ENCODE measurements around the gene DDX42. TPM values are rescaled to one million over a fixed set of nuclear protein-coding genes. Genes with fewer than 3 reads are reported as not detected.
"Not testable (repeated sequence)": the region's sequence is repeated elsewhere in the genome, so short reads cannot be mapped to it uniquely, and the experiment has no call there.

DDX42 gene
- total and polyA plus RNA-seq, 9 donors, result 72.5 to 138 (median 104) TPM

- WGBS, 3 donors, result 68 to 74% (median 72%) methylated on average over 5 of the region's 5 CpGs
- no peak for DNase-seq
- no peaks in the 10 kb centered on the region for H3K27me3 ChIP-seq
- intact Hi-C loops (cut with DNase I), result no loop called here
- no peaks in the 10 kb centered on the region for H3K9me3 ChIP-seq
- no peak overlapping the region for H3K4me3 ChIP-seq
- H3K4me1 ChIP-seq (ENCODE audit: insufficient read depth), result no peaks in the 10 kb centered on the region
- no peak overlapping the region for H3K27ac ChIP-seq
- no peaks in the 10 kb centered on the region for H3K36me3 ChIP-seq
- no peak for TF ChIP-seq POLR2A (IDR thresholded peaks at IDR 0.05)
- no peak for TF ChIP-seq CTCF (IDR thresholded peaks at IDR 0.05)
Observed at GRCh38 chr17:63854709-63855108, 80.7 kb downstream of the DDX42 start.

GRCh38 chr17:63855185-63855584, 81.2 kb downstream of the DDX42 start:
- no peaks in the 10 kb centered on the region for H3K9me3 ChIP-seq
- no peak for TF ChIP-seq CTCF (IDR thresholded peaks at IDR 0.05)
- WGBS, 3 donors, result 87 to 90% (median 90%) methylated on average over 8 of the region's 8 CpGs
- H3K36me3 ChIP-seq, result no peaks in the 10 kb centered on the region
- intact Hi-C loops (cut with DNase I), result no loop called here
- no peak overlapping the region for H3K4me3 ChIP-seq
- no peaks in the 10 kb centered on the region for H3K4me1 ChIP-seq (ENCODE audit: insufficient read depth)
- no peaks in the 10 kb centered on the region for H3K27me3 ChIP-seq
- no peak for DNase-seq
- no peak overlapping the region for H3K27ac ChIP-seq

- H3K4me1 ChIP-seq (ENCODE audit: insufficient read depth); H3K9me3 ChIP-seq; H3K4me3 ChIP-seq; H3K36me3 ChIP-seq; intact Hi-C loops (cut with DNase I); H3K27ac ChIP-seq; DNase-seq; H3K27me3 ChIP-seq: not testable (repeated sequence)
- 89 to 94% (median 94%) methylated on average over 8 of the region's 8 CpGs for WGBS, 3 donors
Observed at GRCh38 chr17:63856425-63856824, 82.5 kb downstream of the DDX42 start.

- TF ChIP-seq EP300 (IDR thresholded peaks at IDR 0.05), result no peak
- no peak for TF ChIP-seq CTCF (IDR thresholded peaks at IDR 0.05)
- TF ChIP-seq POLR2A (IDR thresholded peaks at IDR 0.05), result no peak
Observed at GRCh38 chr17:63859257-63859656, 85.3 kb downstream of the DDX42 start.

GRCh38 chr17:63866625-63867024, 92.7 kb downstream of the DDX42 start:
- intact Hi-C loops (cut with DNase I); H3K27me3 ChIP-seq; H3K9me3 ChIP-seq; H3K36me3 ChIP-seq; DNase-seq; H3K4me3 ChIP-seq; H3K27ac ChIP-seq; H3K4me1 ChIP-seq (ENCODE audit: insufficient read depth): not testable (repeated sequence)
- WGBS, 3 donors, result 76 to 78% (median 76%) methylated on average over 7 of the region's 7 CpGs

More at GRCh38 chr17:63859257-63859656, 85.3 kb downstream of the DDX42 start:
- H3K4me1 ChIP-seq (ENCODE audit: insufficient read depth), result no peaks in the 10 kb centered on the region
- H3K4me3 ChIP-seq, result no peak overlapping the region
- DNase-seq, result no peak
- H3K27ac ChIP-seq, result no peak overlapping the region
- H3K9me3 ChIP-seq, result no peaks in the 10 kb centered on the region
- 73 to 86% (median 79%) methylated on average over 3 of the region's 3 CpGs for WGBS, 3 donors
- no peaks in the 10 kb centered on the region for H3K36me3 ChIP-seq
- H3K27me3 ChIP-seq, result no peaks in the 10 kb centered on the region
- intact Hi-C loops (cut with DNase I), result no loop called here

Other genes with a start within 250 kb of the DDX42 start
- gene DCAF7, start 223.7 kb upstream of the DDX42 start, total RNA-seq, result 10 to 100 TPM; 14.9 to 56.6 (median 49.7) TPM
- gene DCAF7, start 223.7 kb upstream of the DDX42 start, polyA plus RNA-seq, result 10 to 100 TPM; 16.6 to 62.5 TPM
- 10 to 100 TPM in 6 of 7 donors, 1 to 10 TPM in 1; 7.4 to 17.7 (median 12.5) TPM for gene TACO1, start 173.3 kb upstream of the DDX42 start, total RNA-seq
- gene TACO1, start 173.3 kb upstream of the DDX42 start, polyA plus RNA-seq, result 10 to 100 TPM; 13.2 to 24.9 TPM
- 10 to 100 TPM; 32.2 to 41.0 (median 36.3) TPM for gene MAP3K3, start 151.8 kb upstream of the DDX42 start, total RNA-seq
- gene MAP3K3, start 151.8 kb upstream of the DDX42 start, polyA plus RNA-seq, result 10 to 100 TPM; 34.0 to 36.4 TPM
- gene LIMD2, start 74.0 kb upstream of the DDX42 start, total RNA-seq, result 10 to 100 TPM in 4 of 7 donors, 1 to 10 TPM in 3; 2.6 to 13.2 (median 10.2) TPM
- 1 to 10 TPM; 1.5 to 9.0 TPM for gene LIMD2, start 74.0 kb upstream of the DDX42 start, polyA plus RNA-seq
- gene STRADA, start 32.4 kb upstream of the DDX42 start, total RNA-seq, result 10 to 100 TPM; 26.8 to 40.2 (median 34.4) TPM
- gene STRADA, start 32.4 kb upstream of the DDX42 start, polyA plus RNA-seq, result 10 to 100 TPM; 21.8 to 46.2 TPM
- 10 to 100 TPM; 31.1 to 72.0 (median 63.2) TPM for gene CCDC47, start 573 bp upstream of the DDX42 start, total RNA-seq
- 10 to 100 TPM; 32.6 to 83.6 TPM for gene CCDC47, start 573 bp upstream of the DDX42 start, polyA plus RNA-seq
- 100 to 1,000 TPM in 2 of 7 donors, 10 to 100 TPM in 5; 36.4 to 111 (median 83.8) TPM for gene PSMC5, start 53.3 kb downstream of the DDX42 start, total RNA-seq
- 100 to 1,000 TPM in 1 of 2 donors, 10 to 100 TPM in 1; 96.2 to 155 TPM for gene PSMC5, start 53.3 kb downstream of the DDX42 start, polyA plus RNA-seq
- 10 to 100 TPM; 26.1 to 46.5 (median 34.7) TPM for gene FTSJ3, start 53.5 kb downstream of the DDX42 start, total RNA-seq
- 10 to 100 TPM; 21.3 to 47.0 TPM for gene FTSJ3, start 53.5 kb downstream of the DDX42 start, polyA plus RNA-seq
- 100 to 1,000 TPM in 1 of 7 donors, 10 to 100 TPM in 6; 46.2 to 117 (median 72.9) TPM for gene SMARCD2, start 68.5 kb downstream of the DDX42 start, total RNA-seq
- 10 to 100 TPM; 47.9 to 52.7 TPM for gene SMARCD2, start 68.5 kb downstream of the DDX42 start, polyA plus RNA-seq
- gene CSH2, start 99.5 kb downstream of the DDX42 start, total RNA-seq, result not detected
- not detected for gene CSH2, start 99.5 kb downstream of the DDX42 start, polyA plus RNA-seq
- not detected for gene GH2, start 107.8 kb downstream of the DDX42 start, total RNA-seq
- gene GH2, start 107.8 kb downstream of the DDX42 start, polyA plus RNA-seq, result not detected
- not detected for gene CSH1, start 122.4 kb downstream of the DDX42 start, total RNA-seq
- not detected for gene CSH1, start 122.4 kb downstream of the DDX42 start, polyA plus RNA-seq
- not detected for gene CSHL1, start 137.1 kb downstream of the DDX42 start, total RNA-seq
- gene CSHL1, start 137.1 kb downstream of the DDX42 start, polyA plus RNA-seq, result not detected
- gene GH1, start 144.7 kb downstream of the DDX42 start, total RNA-seq, result not detected
- not detected for gene GH1, start 144.7 kb downstream of the DDX42 start, polyA plus RNA-seq
- 1 to 10 TPM in 3 of 7 donors, under 1 TPM in 4; 0.48 to 2.0 (median 0.92) TPM for gene CD79B, start 158.2 kb downstream of the DDX42 start, total RNA-seq
- 1 to 10 TPM in 1 of 2 donors, under 1 TPM in 1; 0.77 to 2.0 TPM for gene CD79B, start 158.2 kb downstream of the DDX42 start, polyA plus RNA-seq
- gene SCN4A, start 198.7 kb downstream of the DDX42 start, total RNA-seq, result 1 to 10 TPM in 1 of 7 donors, under 1 TPM in 5, not detected in 1; 0.27 to 2.5 (median 0.60) TPM
- under 1 TPM; 0.67 to 0.75 TPM for gene SCN4A, start 198.7 kb downstream of the DDX42 start, polyA plus RNA-seq
- 10 to 100 TPM in 1 of 7 donors, 1 to 10 TPM in 4, under 1 TPM in 1, not detected in 1; 0.20 to 58.5 (median 2.1) TPM for gene PRR29, start 224.2 kb downstream of the DDX42 start, total RNA-seq
- under 1 TPM; 0.05 to 0.45 TPM for gene PRR29, start 224.2 kb downstream of the DDX42 start, polyA plus RNA-seq
- 10 to 100 TPM in 5 of 7 donors, 1 to 10 TPM in 2; 6.8 to 29.0 (median 17.4) TPM for gene ICAM2, start 246.5 kb downstream of the DDX42 start, total RNA-seq
- gene ICAM2, start 246.5 kb downstream of the DDX42 start, polyA plus RNA-seq, result 10 to 100 TPM; 25.1 to 34.2 TPM